Measurements from ENCODE around the gene VCP. TPM values are rescaled to one million over a fixed set of nuclear protein-coding genes. Genes with fewer than 3 reads are reported as not detected.
"Not testable (repeated sequence)": the region's sequence is repeated elsewhere in the genome, so short reads cannot be mapped to it uniquely, and the experiment has no call there.

VCP gene
- total and polyA plus RNA-seq, 2 experiments from 2014 or later, result 130 to 408 TPM

- H3K4me2 ChIP-seq; DNase-seq (ENCODE audit: low spot score); H4K20me1 ChIP-seq (replicated peaks; ENCODE audit: insufficient read depth); H3K79me2 ChIP-seq (replicated peaks; ENCODE audit: insufficient read depth); H3K27ac Mint-ChIP-seq; H3F3A ChIP-seq (replicated peaks; ENCODE audit: low read depth); H3K27ac ChIP-seq (ENCODE audit: low read depth); ATAC-seq; H3K4me3 ChIP-seq; H3K9me2 ChIP-seq (ENCODE audit: insufficient read depth); H3K27me3 ChIP-seq (ENCODE audit: insufficient read depth); H2AFZ ChIP-seq; H3K4me3 Mint-ChIP-seq: not testable (repeated sequence)
- H3K36me3 Mint-ChIP-seq (ENCODE audit: low read depth), result peaks cover 67% of the 10 kb centered on the region
- peaks cover 22% of the 10 kb centered on the region for H3K4me1 Mint-ChIP-seq
- peaks cover 50% of the 10 kb centered on the region for H3K9me3 Mint-ChIP-seq
- Histone ChIP-seq H3K36me3 (ENCODE audit: insufficient read depth) (0 out of 2 replicates have a peak, but pooled peaks cover 10% of the 10 kb centered on the region), H3K4me1 (ENCODE audit: insufficient read depth) (peaks cover 22% of the 10 kb centered on the region)
- peaks cover 11% of the 10 kb centered on the region for H3K27me3 Mint-ChIP-seq (ENCODE audit: insufficient read depth, low read depth, poor library complexity)
Observed at GRCh38 chr9:35023443-35023842, 49.0 kb downstream of the VCP start.

GRCh38 chr9:35014517-35014916 is 57.9 kb downstream of the VCP start:
- no peak overlapping the region for H3K4me3 ChIP-seq
- no peaks in the 10 kb centered on the region for H3K27me3 ChIP-seq (ENCODE audit: insufficient read depth)
- H3K4me2 ChIP-seq, result no peak overlapping the region
- peaks cover 5% of the 10 kb centered on the region for H3K4me1 Mint-ChIP-seq
- no peaks in the 10 kb centered on the region for H3K79me2 ChIP-seq (replicated peaks; ENCODE audit: insufficient read depth)
- ATAC-seq (no peak), DNase-seq (ENCODE audit: low spot score) (no peak)
- no peak overlapping the region for H3K27ac Mint-ChIP-seq
- no peaks in the 10 kb centered on the region for H4K20me1 ChIP-seq (replicated peaks; ENCODE audit: insufficient read depth)
- H3K27me3 Mint-ChIP-seq (ENCODE audit: insufficient read depth, low read depth, poor library complexity), result peaks cover 7% of the 10 kb centered on the region
- no peaks in the 10 kb centered on the region for H3F3A ChIP-seq (replicated peaks; ENCODE audit: low read depth)
- no peaks in the 10 kb centered on the region for H3K9me2 ChIP-seq (ENCODE audit: insufficient read depth)
- H2AFZ ChIP-seq, result no peak overlapping the region
- H3K4me1 ChIP-seq (ENCODE audit: insufficient read depth), result no peaks in the 10 kb centered on the region
- no peak overlapping the region for H3K4me3 Mint-ChIP-seq
- no peak overlapping the region for H3K27ac ChIP-seq (ENCODE audit: low read depth)
- peaks cover 71% of the 10 kb centered on the region for H3K36me3 Mint-ChIP-seq (ENCODE audit: low read depth)
- H3K9me3 Mint-ChIP-seq, result peaks cover 74% of the 10 kb centered on the region
- H3K36me3 ChIP-seq (ENCODE audit: insufficient read depth), result peaks cover 29% of the 10 kb centered on the region
- no peak for TF ChIP-seq ETS1 (IDR thresholded peaks at IDR 0.05)
- no peak for TF ChIP-seq EZH2 (IDR thresholded peaks at IDR 0.05; ENCODE audit: low read depth, unreplicated experiment)
- TF ChIP-seq CTCF (conservative IDR thresholded peaks at IDR 0.05; ENCODE audit: low read depth in 2 of 2), result no peak
- TF ChIP-seq NANOG (IDR thresholded peaks at IDR 0.05; ENCODE audit: borderline replicate concordance), result no peak
- no peak for TF ChIP-seq ZNF462 (CRISPR knock-in tag; IDR thresholded peaks at IDR 0.05)
- TF ChIP-seq POLR2AphosphoS5 (IDR thresholded peaks at IDR 0.05; ENCODE audit: low read depth), result no peak
- no peak for TF ChIP-seq CREB1 (CRISPR knock-in tag; IDR thresholded peaks at IDR 0.05; ENCODE audit: low read depth)
- no peak for TF ChIP-seq STAT1 (IDR thresholded peaks at IDR 0.05; ENCODE audit: unreplicated experiment)
- TF ChIP-seq EZH2phosphoT487 (IDR thresholded peaks at IDR 0.05; ENCODE audit: unreplicated experiment), result no peak
- no peak for TF ChIP-seq JUNB (IDR thresholded peaks at IDR 0.05; ENCODE audit: unreplicated experiment)
- no peak for TF ChIP-seq ZNF114 (CRISPR knock-in tag; IDR thresholded peaks at IDR 0.05)
- no peak for TF ChIP-seq ZNF331 (CRISPR knock-in tag; IDR thresholded peaks at IDR 0.05; ENCODE audit: low read depth)
